GM18868 (cell line): ENCODE measurements around the gene TMPRSS9.
"Not testable (repeated sequence)": the region's sequence is repeated elsewhere in the genome, so short reads cannot be mapped to it uniquely, and the experiment has no call there.

Experiments used
- ATAC-seq: cut with Tn5 transposase; IDR thresholded peaks from one replicate; pipeline ENCODE4 v1.9.1; 2021; ENCODE audit warnings: mild to moderate bottlenecking, moderate library complexity; ENCODE audit not compliant: unreplicated experiment

The TMPRSS9 gene

GRCh38 chr19:2454962-2455850 is 95.1 kb downstream of the TMPRSS9 start:
- ATAC-seq, result no peak

GRCh38 chr19:2455851-2456570 is 95.9 kb downstream of the TMPRSS9 start:
- peak; percentile 38 for ATAC-seq

- no peak for ATAC-seq
Observed at GRCh38 chr19:2457394-2458037, 97.5 kb downstream of the TMPRSS9 start.

GRCh38 chr19:2458054-2458453 is 98.0 kb downstream of the TMPRSS9 start:
- no peak for ATAC-seq

- not testable (repeated sequence) for ATAC-seq
Observed at GRCh38 chr19:2458776-2459175, 98.7 kb downstream of the TMPRSS9 start.

- ATAC-seq, result no peak
Observed at GRCh38 chr19:2460245-2460644, 100.2 kb downstream of the TMPRSS9 start.

GRCh38 chr19:2461751-2462634 is 101.9 kb downstream of the TMPRSS9 start:
- no peak for ATAC-seq

- no peak for ATAC-seq
Observed at GRCh38 chr19:2462635-2463421, 102.8 kb downstream of the TMPRSS9 start.

GRCh38 chr19:2463694-2464093 is 103.6 kb downstream of the TMPRSS9 start:
- not testable (repeated sequence) for ATAC-seq

GRCh38 chr19:2464389-2464788 is 104.3 kb downstream of the TMPRSS9 start:
- ATAC-seq, result no peak

GRCh38 chr19:2468596-2468995 is 108.5 kb downstream of the TMPRSS9 start:
- ATAC-seq, result no peak

GRCh38 chr19:2469102-2469914 is 109.2 kb downstream of the TMPRSS9 start:
- ATAC-seq, result no peak

GRCh38 chr19:2469915-2470200 is 109.8 kb downstream of the TMPRSS9 start:
- not testable (repeated sequence) for ATAC-seq

GRCh38 chr19:2474232-2475017 is 114.4 kb downstream of the TMPRSS9 start:
- no peak for ATAC-seq

- ATAC-seq, result peak; percentile 5
Observed at GRCh38 chr19:2475018-2475701, 115.1 kb downstream of the TMPRSS9 start.
